A549 (cell line): ENCODE data around the gene MKNK2.

Experiments
- CTCF ChIP-seq: fragments of >200 bp; sonication (Bioruptor Twin); formaldehyde crosslinking; IDR thresholded peaks from 3 replicates; pipeline ENCODE4 v1.5.1; 2016
- GATA3 ChIP-seq: IDR thresholded peaks from 2 replicates; pipeline ENCODE4 v1.6.1; 2012; ENCODE audit warnings: borderline replicate concordance
- MAX ChIP-seq: IDR thresholded peaks from 2 replicates; pipeline ENCODE4 v1.6.1; 2012
- MYC ChIP-seq: IDR thresholded peaks from 2 replicates; pipeline ENCODE4 v1.6.1; 2012; ENCODE audit warnings: mild to moderate bottlenecking, inconsistent platforms, low read length, improper control_type of control experiment, borderline replicate concordance
- NR3C1 ChIP-seq: fragments of >200 bp; sonication (Bioruptor Twin); formaldehyde crosslinking; IDR thresholded peaks from 3 replicates; pipeline ENCODE4 v1.6.1; 2017
- POLR2A ChIP-seq: IDR thresholded peaks from 2 replicates; pipeline ENCODE4 v1.6.1; 2012; ENCODE audit warnings: mild to moderate bottlenecking, low read length
- REST ChIP-seq: fragments of 200-600 bp; sonication (generic); IDR thresholded peaks from 2 replicates; pipeline ENCODE4 v1.6.1; 2016; ENCODE audit warnings: antibody characterized with exemption, mild to moderate bottlenecking, moderate library complexity

GRCh38 chr19:2040647-2041432, 10.2 kb downstream of the MKNK2 start:
- TF ChIP-seq POLR2A: no peak
- no peak for TF ChIP-seq CTCF
- no peak for TF ChIP-seq REST
- TF ChIP-seq NR3C1: no peak
- TF ChIP-seq MAX: no peak
- TF ChIP-seq MYC: no peak
- no peak for TF ChIP-seq GATA3
